Right lobe of liver (tissue), 4 donors: ENCODE data around the gene ASAP3.

Source experiments
- CTCF ChIP-seq, 4 donors: fragments of 200-600 bp in 3 of 4; fragments of 450-650 bp in 1 of 4; IDR thresholded peaks; one replicate each; pipeline versions ENCODE4 v1.5.1 to v1.8.0; 2016 to 2022; ENCODE audit warnings: antibody characterized with exemption in 4 of 4, mild to moderate bottlenecking in 2 of 4
- POLR2A ChIP-seq: fragments of 450-650 bp; IDR thresholded peaks from one replicate; pipeline ENCODE4 v1.6.1; 2017; ENCODE audit warnings: antibody characterized with exemption, mild to moderate bottlenecking
- donor health status: DM: no; HTN: no; CAD: no.
- donor health status: DM: no; HTN: no; CAD: no.
- donor health status: DM: no; HTN: yes; CAD: no.

GRCh38 chr1:23524716-23525401 is 40.9 kb upstream of the ASAP3 start:
- no peak for TF ChIP-seq CTCF (IDR thresholded peaks at IDR 0.05)
- no peak for TF ChIP-seq POLR2A
